ENCODE results near the gene RAC3. TPM values are rescaled to one million over a fixed set of nuclear protein-coding genes. Genes with fewer than 3 reads are reported as not detected.

Gene RAC3
- total RNA-seq, 1 donor from 2014 or later, result 7.7 TPM

DNA sequence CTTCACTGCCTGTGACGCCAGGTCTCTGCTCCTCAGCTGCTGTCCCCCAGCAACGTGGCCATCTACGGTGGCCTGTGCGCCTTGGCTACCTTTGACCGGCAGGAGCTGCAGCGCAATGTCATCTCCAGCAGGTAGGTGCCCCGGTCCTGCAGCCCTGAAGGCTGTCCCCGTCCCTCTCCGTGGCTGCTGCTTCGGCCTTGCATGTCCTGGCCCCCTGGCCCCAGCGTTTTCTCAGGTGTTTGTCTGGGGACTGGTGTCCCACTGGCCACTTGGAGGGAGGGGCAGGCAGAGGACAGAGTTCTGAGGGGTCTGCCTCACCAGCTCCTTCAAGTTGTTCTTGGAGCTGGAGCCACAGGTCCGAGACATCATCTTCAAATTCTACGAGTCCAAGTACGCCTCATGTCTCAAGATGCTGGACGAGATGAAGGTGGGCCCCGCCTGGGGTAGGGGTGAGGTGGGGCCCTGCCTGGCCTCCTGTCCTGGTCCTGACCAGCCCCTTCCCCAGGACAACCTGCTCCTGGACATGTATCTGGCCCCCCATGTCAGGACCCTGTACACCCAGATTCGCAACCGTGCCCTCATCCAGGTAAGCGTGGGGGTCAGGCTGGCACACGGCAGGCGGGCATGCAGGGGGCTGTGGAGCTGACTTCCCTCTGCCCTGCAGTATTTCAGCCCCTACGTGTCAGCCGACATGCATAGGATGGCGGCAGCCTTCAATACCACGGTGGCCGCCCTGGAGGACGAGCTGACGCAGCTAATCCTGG is 24.7 kb downstream of the RAC3 start:
- DNase-seq (ENCODE audit: low read depth), result no peak

DNA sequence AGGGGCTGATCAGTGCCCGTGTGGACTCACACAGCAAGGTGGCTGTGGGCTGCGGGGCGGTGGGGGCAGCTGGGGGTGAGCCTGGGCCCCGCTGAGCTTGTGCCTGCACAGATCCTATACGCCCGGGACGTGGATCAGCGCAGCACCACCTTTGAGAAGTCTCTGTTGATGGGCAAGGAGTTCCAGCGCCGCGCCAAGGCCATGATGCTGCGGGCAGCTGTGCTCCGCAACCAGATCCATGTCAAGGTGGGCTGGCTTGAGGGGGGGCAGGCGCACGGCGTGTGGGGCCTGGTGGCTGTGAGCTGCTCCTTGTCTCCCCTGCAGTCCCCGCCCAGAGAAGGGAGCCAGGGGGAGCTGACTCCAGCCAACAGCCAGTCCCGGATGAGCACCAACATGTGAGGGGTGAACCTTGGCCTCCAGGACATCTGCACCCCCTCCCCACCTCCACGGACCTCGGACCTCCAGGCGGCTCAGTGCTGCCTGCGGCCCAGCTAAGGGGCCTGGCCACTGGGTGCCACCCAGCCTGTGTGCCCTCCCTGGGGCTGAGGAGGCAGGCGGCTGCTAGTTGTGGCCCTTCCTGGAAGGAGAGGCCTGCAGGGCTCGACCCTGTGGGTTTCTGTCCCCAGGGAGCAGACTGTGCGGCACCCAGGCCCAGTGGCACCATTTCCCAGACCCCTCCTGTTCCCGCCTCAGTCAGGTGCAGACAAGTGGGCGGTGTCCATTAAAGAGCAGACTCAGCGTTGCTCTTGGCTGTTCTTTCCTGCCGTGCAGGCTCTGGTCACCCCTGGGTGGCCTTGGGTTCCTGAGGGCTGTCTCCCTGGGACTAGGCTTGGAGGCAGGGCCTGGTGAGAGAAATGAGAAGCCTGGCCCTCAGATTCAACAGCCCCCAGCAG is 25.5 kb downstream of the RAC3 start:
- no peak for DNase-seq (ENCODE audit: low read depth)

DNA sequence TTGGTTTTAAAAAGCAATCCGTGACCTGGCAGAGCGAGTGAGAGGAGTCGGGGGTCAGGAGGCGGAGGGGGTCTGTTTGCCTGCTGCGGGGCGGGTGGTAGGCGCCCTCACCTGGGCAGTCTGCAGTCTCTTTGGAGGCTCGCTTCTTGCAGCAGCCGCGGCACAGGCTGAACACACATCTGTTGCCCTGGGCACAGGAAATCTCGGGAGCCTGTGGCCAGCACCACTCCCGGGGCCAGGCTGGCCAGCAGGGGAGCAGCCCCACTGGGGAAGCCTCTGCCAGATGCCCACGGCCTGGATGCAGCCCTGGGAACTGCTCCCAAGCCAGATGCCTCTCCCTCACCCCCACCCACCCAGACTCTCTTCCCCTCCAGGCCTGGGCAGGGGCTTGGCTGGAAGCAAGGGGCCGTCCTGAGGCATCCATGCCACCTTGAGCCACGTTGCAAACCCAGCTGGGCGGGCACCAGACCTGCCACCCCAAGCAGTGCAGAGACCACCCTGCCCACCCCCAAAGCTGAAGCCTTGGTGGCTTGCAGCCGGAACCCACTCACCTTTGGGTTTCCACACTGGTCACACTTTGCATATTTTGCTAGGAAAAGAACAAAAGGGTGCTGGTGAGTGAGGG is 26.9 kb downstream of the RAC3 start:
- DNase-seq (ENCODE audit: low read depth), result no peak

DNA sequence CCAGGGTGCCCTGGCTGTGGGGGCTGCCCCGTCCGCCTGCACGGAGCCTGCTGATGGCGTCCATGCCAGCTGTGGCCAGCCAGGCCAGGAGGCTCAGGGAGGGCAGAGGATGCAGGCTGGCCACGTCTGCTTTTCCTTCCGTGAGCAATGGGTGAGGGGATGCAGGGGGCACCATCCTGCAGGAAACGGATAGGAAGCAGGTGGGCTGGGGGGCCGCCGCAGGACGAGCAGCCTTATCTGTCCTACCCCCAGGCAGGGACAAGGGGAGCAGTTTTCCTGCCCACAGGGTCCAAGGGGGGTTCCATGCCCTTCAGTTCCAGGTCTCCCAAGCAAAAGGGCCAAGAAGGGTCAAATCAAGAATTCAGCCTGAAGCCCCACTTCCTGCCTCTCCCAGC is 27.4 kb downstream of the RAC3 start:
- no peak for DNase-seq (ENCODE audit: low read depth)

GRCh38 chr17:82059272-82060000 is 28.0 kb downstream of the RAC3 start:
- DNase-seq (ENCODE audit: low read depth), result no peak

DNA sequence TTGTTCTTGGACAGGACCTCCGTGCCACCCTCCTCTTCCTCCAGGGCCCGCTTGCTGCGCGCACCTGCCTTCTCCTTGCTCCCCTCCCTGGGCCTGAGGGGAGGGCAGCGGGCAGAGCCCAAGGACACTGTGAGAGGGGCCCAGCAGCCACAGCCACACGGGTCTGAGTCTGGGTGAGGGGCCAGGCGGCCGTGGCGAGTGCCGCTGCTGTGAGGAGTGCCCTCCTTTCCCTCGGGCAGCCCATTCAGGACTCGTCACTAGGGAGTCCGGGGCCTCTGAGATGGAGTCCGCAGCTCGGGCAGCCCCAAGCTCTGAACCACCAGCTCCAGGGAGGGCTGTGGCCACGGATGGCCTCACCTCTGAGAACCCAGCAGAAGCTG is 28.5 kb downstream of the RAC3 start:
- no peak for DNase-seq (ENCODE audit: low read depth)

- DNase-seq (ENCODE audit: low read depth), result no peak
These were observed 29.1 kb downstream of the RAC3 start for GRCh38 chr17:82060614-82061013.

GRCh38 chr17:82061047-82061925 is 29.8 kb downstream of the RAC3 start:
- no peak for DNase-seq (ENCODE audit: low read depth)

- no peak for DNase-seq (ENCODE audit: low read depth)
These were observed 30.9 kb downstream of the RAC3 start for GRCh38 chr17:82062076-82062983.

DNA sequence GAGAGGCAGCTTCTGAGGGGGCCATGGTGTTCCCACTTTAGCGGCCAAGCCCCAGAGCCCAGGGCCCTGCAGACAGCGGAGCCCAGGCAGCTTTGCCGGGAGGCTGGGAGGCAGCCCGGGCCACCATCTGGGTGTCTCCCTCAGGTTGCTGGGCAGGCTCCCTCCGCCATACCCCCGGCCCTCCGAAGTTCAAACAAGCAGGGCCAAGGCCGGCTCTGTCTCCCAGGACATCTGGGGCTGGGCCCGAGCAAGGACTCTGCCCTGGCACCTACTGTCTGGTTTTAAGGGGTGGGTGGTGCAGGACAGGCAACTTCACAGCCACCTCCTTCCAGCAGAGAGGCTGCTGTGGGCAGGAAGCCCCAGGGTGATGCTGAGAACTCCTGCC is 31.5 kb downstream of the RAC3 start:
- DNase-seq (ENCODE audit: low read depth), result no peak

GRCh38 chr17:82063424-82064415 is 32.2 kb downstream of the RAC3 start:
- DNase-seq (ENCODE audit: low read depth), result no peak

- no peak for DNase-seq (ENCODE audit: low read depth)
These were observed 33.1 kb downstream of the RAC3 start for GRCh38 chr17:82064433-82065192.

GRCh38 chr17:82065193-82065637 is 33.7 kb downstream of the RAC3 start:
- no peak for DNase-seq (ENCODE audit: low read depth)

GRCh38 chr17:82065638-82066303 is 34.3 kb downstream of the RAC3 start, which contains the start of gene DUS1L:
Gene DUS1L (minus strand): TSS chr17:82065804. CDS start chr17:82065059, 745 bp downstream.
- no peak for DNase-seq (ENCODE audit: low read depth)

- DNase-seq (ENCODE audit: low read depth), result no peak
These were observed 39.1 kb downstream of the RAC3 start for GRCh38 chr17:82070611-82071010.

GRCh38 chr17:82072827-82073226 is 41.3 kb downstream of the RAC3 start:
- no peak for DNase-seq (ENCODE audit: low read depth)

- no peak for DNase-seq (ENCODE audit: low read depth)
These were observed 42.0 kb downstream of the RAC3 start for GRCh38 chr17:82073446-82073845.

All from renal cortical epithelial cell (primary cell).